Measurements from ENCODE around the gene TEX19. TPM values are rescaled to one million over a fixed set of nuclear protein-coding genes. Genes with fewer than 3 reads are reported as not detected.

TEX19 gene
- total and polyA plus RNA-seq, 2 of the 8 experiments (the other 6 are each of a cell fraction or from before 2014, with no cell fraction given), result 0.54 to 0.80 TPM

DNA sequence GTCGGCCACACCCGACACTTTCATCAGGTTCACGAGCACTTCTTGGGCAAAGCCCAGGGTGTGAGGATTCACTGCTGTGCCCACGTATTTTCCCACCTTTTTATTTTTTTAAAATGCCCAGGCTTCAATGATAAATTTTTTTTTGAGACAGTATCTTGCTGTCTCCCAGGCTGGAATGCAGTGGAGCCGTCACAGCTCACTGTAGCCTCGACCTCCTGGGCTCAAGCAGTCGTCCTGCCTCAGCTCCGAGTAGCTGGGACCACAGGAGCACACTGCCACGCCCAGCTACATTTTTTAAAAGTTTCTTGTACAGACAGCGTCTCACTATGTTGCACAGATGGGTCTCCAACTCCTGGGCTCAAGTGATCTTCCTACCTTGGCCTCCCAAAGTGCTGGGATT, 30.3 kb downstream of the TEX19 start:
- Histone ChIP-seq H3K56ac (replicated peaks; ENCODE audit: insufficient read length, low read depth, low read length) (no peak overlapping the region), H3K79me2 (ENCODE audit: control insufficient read depth in 1 of 2, insufficient read depth in 2 of 2, low read length in 2 of 2) (no peaks in the 10 kb centered on the region), H2BK5ac (ENCODE audit: low read depth, low read length) (no peak overlapping the region), H2BK20ac (ENCODE audit: low read length) (no peak overlapping the region), H4K5ac (ENCODE audit: insufficient read length, low read depth, low read length) (no peak overlapping the region), H3K4me3 (ENCODE audit: extremely low read depth in 1 of 4, insufficient read depth in 2 of 4, low read depth in 3 of 4, low read length in 4 of 4) (no peak overlapping the region), H3K4me1 (replicated peaks in 1 of 4; ENCODE audit: control insufficient read depth in 3 of 4, insufficient read depth in 4 of 4, low read length in 3 of 4) (peaks cover 0 to 8% (median 5%) of the 10 kb centered on the region in 4 experiments; a peak in 5 of 7 replicates), H3K27me3 (replicated peaks in 1 of 4; ENCODE audit: control insufficient read depth in 3 of 4, extremely low read depth in 1 of 4, insufficient read depth in 3 of 4, low read length in 3 of 4) (no peaks in the 10 kb centered on the region), H3K18ac (ENCODE audit: extremely low read depth, low read length) (no peak overlapping the region), H4K8ac (ENCODE audit: extremely low read depth, insufficient read depth, low read length) (no peak overlapping the region; the same call in 1 of the 2 replicates), H3K36me3 (ENCODE audit: control insufficient read depth in 2 of 4, insufficient read depth in 4 of 4, low read length in 3 of 4) (0 out of 8 replicates have a peak, but pooled peaks cover 0 to 2% (median 0%) of the 10 kb centered on the region in 4 experiments), H3K79me1 (ENCODE audit: low read depth, low read length) (no peaks in the 10 kb centered on the region), H2AK5ac (ENCODE audit: low read depth, low read length) (no peak overlapping the region), H2AFZ (ENCODE audit: low read length) (no peak overlapping the region), H2BK12ac (ENCODE audit: low read depth, low read length) (no peak overlapping the region), H3K23ac (ENCODE audit: insufficient read length) (no peak overlapping the region), H3K9me3 (ENCODE audit: insufficient read depth in 2 of 2, low read depth in 1 of 2, low read length in 1 of 2) (no peaks in the 10 kb centered on the region), H3K4ac (replicated peaks; ENCODE audit: insufficient read length, low read depth, low read length) (no peak overlapping the region), H2BK15ac (ENCODE audit: low read length) (no peak overlapping the region), H3K23me2 (ENCODE audit: low read depth, low read length) (no peaks in the 10 kb centered on the region), H2BK120ac (replicated peaks; ENCODE audit: low read depth, low read length) (no peak overlapping the region), H3K9ac (replicated peaks in 1 of 4; ENCODE audit: extremely low read depth in 1 of 4, low read depth in 3 of 4, low read length in 3 of 4) (no peak overlapping the region), H3K4me2 (ENCODE audit: insufficient read depth in 1 of 2, low read depth in 2 of 2, low read length in 2 of 2) (no peak overlapping the region), H3K27ac (ENCODE audit: low read depth, low read length) (no peak overlapping the region), H4K91ac (replicated peaks; ENCODE audit: insufficient read length, low read length) (no peak overlapping the region), H3K14ac (ENCODE audit: insufficient read length) (no peak overlapping the region), H4K20me1 (replicated peaks in 1 of 2; ENCODE audit: control insufficient read depth in 1 of 2, insufficient read depth in 2 of 2, low read length in 2 of 2) (peaks cover 0 to 1% of the 10 kb centered on the region in 2 experiments)
- FAIRE-seq (no peak), DNase-seq (ENCODE audit: low read depth in 1 of 2, low spot score in 2 of 2) (no peak)
- CTCF ChIA-PET (ENCODE audit: partially characterized antibody), result interaction anchor here (1.4 to 1.7 kb wide), 4 partner anchors 11 to 34 kb away, joined by 3 read pairs; no protein-coding TSS in a partner anchor
- 93% methylated on average over 10 of the region's 10 CpGs; no CpG with 5 or more reads in 1 of the 2 experiments for WGBS, 2 experiments (ENCODE audit: extremely low coverage in 1 of 2, insufficient coverage in 1 of 2, insufficient read length in 1 of 2, insufficient replicate concordance in 2 of 2, low coverage in 1 of 2, low lambda C conversion rate in 2 of 2, missing lambda C conversion rate in 1 of 2)
- POLR2A ChIA-PET (ENCODE audit: partially characterized antibody), result no interaction called here
- TF ChIP-seq POLR2A (IDR thresholded peaks at IDR 0.05; ENCODE audit: control extremely low read depth in 1 of 2, low read depth in 2 of 2, low read length in 2 of 2) (no peak), JUN (IDR thresholded peaks at IDR 0.05; ENCODE audit: low read depth, low read length) (no peak), EGR1 (IDR thresholded peaks at IDR 0.05; ENCODE audit: borderline replicate concordance, low read depth, low read length) (no peak), CTBP2 (IDR thresholded peaks at IDR 0.05; ENCODE audit: borderline replicate concordance, insufficient read depth, insufficient read length, low read length) (no peak), JUND (IDR thresholded peaks at IDR 0.05; ENCODE audit: low read length) (no peak), GABPA (IDR thresholded peaks at IDR 0.05; ENCODE audit: borderline replicate concordance, insufficient read depth, low read length) (no peak), TCF12 (IDR thresholded peaks at IDR 0.05; ENCODE audit: low read depth, low read length) (no peak), YY1 (IDR thresholded peaks at IDR 0.05; ENCODE audit: low read depth, low read length) (no peak), FOSL1 (IDR thresholded peaks at IDR 0.05; ENCODE audit: insufficient read depth, low read depth, low read length) (no peak), ATF2 (IDR thresholded peaks at IDR 0.05; ENCODE audit: low read length) (no peak), RBBP5 (IDR thresholded peaks at IDR 0.05; ENCODE audit: borderline replicate concordance, low read depth, low read length) (no peak)
- TF ChIP-seq, protein P1, sequence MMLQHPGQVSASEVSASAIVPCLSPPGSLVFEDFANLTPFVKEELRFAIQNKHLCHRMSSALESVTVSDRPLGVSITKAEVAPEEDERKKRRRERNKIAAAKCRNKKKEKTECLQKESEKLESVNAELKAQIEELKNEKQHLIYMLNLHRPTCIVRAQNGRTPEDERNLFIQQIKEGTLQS (IDR thresholded peaks at IDR 0.05; ENCODE audit: insufficient read depth, low read depth, low read length), result no peak
